ENCODE data around the gene CYP19A1. TPM values are rescaled to one million over a fixed set of nuclear protein-coding genes. Genes with fewer than 3 reads are reported as not detected.

CYP19A1 gene
- total RNA-seq, 2 experiments from 2014 or later: not detected

DNA sequence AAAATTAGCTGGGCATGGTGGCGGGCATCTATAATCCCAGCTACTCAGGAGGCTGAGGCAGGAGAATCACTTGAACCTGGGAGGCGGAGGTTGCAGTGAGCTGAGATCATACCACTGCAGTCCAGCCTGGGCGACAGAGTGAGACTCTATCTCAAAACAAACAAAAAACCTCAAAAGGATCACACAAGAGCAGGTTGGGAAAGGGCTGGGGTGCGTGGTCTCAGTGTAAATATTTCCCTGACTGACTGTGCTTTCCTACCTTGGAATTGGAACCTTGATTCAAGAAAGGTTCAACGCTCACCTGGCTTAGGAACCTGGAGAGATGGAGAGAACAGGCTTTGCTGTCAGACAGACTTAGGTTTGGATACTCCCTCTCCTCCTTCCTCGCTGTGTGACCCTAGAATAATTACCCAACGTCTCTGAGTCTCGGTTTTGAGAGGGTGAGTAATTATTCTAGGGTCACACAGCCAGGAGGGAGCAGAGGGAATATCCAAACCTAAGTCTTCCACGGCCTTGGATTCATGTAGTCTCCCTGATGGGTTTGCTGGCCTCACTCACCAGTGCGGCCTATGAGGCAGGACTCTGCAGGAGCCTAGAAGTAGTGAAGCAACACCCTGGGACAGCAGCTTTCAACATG is 24.6 kb downstream of the CYP19A1 start:
- no peaks in the 10 kb centered on the region for H3K4me1 Mint-ChIP-seq
- H3K4me3 Mint-ChIP-seq: no peak overlapping the region
- CTCF ChIA-PET: no interaction called here
- H3K27me3 Mint-ChIP-seq: no peaks in the 10 kb centered on the region
- H3K9me3 Mint-ChIP-seq: no peaks in the 10 kb centered on the region
- H3K27ac Mint-ChIP-seq: no peak overlapping the region
- no peaks in the 10 kb centered on the region for H3K36me3 Mint-ChIP-seq (ENCODE audit: low read depth)
- no peak for DNase-seq
- POLR2A ChIA-PET: no interaction called here

- no peak overlapping the region for H3K4me3 Mint-ChIP-seq
- no peaks in the 10 kb centered on the region for H3K36me3 Mint-ChIP-seq (ENCODE audit: low read depth)
- ChIA-PET POLR2A (no interaction called here), CTCF (no interaction called here)
- no peaks in the 10 kb centered on the region for H3K4me1 Mint-ChIP-seq
- DNase-seq: no peak
- H3K27ac Mint-ChIP-seq: no peak overlapping the region
- no peaks in the 10 kb centered on the region for H3K27me3 Mint-ChIP-seq
- H3K9me3 Mint-ChIP-seq: no peaks in the 10 kb centered on the region
Observed at GRCh38 chr15:51313074-51313393, 25.4 kb downstream of the CYP19A1 start.

DNA sequence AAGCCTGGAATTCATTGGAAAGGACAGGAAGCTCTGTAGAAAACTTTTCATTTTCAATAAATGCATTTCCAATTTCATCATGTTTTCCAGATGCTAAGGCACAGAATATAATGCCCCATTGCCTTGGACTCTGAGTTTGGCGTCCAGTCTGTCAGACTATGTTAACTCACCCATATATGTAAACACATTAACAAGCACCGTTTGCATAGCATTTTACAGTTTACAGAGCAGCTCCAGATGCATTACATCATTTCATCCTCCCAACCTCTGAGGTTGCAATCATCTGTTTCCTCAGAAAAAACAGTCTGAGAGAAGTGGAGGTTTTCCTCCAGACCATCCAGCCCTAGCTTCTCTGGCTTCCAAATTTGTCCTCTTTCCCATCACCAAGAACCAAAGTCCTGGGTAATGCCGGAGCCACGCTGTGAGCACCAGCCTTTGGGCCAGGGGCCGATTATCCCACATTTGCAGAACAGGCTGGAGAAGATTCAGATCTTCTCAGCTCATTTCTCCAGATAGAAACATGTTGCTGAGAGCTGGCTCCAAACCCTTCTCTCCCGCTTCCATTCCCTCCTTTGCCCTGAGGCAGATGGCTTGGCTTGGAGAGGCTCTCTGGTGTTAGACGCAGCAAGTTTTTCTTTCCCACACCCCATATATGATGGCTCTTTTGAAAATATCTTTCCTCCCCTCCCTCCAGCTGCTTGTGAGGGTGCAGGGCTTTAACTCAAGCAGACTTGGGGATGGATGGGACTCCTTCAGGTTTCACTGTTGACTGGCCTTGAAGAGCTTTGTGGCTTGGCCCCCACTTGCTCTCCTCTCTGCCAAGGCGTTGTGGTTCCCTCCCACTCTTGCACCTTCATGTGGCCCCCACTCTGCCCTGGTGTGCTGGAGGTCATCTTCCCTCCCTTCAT is 26.0 kb downstream of the CYP19A1 start:
- ChIA-PET POLR2A (no interaction called here), CTCF (no interaction called here)
- Mint-ChIP-seq H3K9me3 (no peaks in the 10 kb centered on the region), H3K4me1 (no peaks in the 10 kb centered on the region), H3K36me3 (ENCODE audit: low read depth) (no peaks in the 10 kb centered on the region), H3K27me3 (no peaks in the 10 kb centered on the region), H3K4me3 (no peak overlapping the region), H3K27ac (no peak overlapping the region)
- DNase-seq: no peak

DNA sequence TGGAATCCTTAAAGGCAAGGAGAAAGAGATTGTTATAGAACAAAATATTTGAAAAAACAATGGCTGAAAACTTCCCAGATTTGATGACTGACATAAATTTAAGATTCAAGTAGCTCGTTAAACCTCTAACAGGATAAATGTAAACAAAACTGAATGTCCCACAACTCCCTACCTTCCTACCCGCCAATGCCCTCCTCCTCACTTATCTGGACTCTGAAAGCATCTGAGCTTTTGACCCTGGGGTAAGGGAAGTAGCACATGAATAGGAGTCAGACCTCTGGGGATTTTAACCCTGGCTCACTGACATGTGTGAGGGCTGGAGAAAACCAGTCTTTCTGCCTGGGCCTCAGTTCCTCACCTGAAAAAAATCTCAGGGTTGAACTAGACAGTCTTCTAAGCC is 26.9 kb downstream of the CYP19A1 start:
- Mint-ChIP-seq H3K36me3 (ENCODE audit: low read depth) (no peaks in the 10 kb centered on the region), H3K27me3 (peaks cover 5% of the 10 kb centered on the region), H3K4me1 (no peaks in the 10 kb centered on the region), H3K27ac (no peak overlapping the region), H3K9me3 (no peaks in the 10 kb centered on the region), H3K4me3 (no peak overlapping the region)
- CTCF ChIA-PET: interaction anchor here (0.6 kb wide), 1 partner anchor 241 kb away, joined by 3 read pairs; no protein-coding TSS in a partner anchor
- POLR2A ChIA-PET: no interaction called here
- DNase-seq: no peak

DNA sequence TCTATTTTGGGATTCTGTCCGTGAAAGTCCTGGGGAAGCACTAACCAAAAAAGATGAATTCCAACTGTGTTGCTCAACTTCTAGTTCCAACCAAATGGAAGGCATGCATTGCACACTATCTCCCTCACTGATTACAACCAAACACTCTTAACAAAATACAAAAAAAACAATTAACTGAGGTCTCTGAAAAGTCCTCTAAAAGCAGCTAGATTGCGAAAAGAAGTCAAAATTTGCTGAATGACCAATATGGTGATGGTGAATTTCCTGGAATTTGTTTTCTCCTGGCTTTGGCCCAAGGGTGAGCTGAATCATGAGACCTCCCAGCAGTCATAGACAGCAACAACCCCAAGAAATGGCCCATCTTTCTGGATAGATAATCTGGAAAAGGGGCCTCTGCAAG is 28.3 kb downstream of the CYP19A1 start:
- POLR2A ChIA-PET: interaction anchor here (1.0 kb wide), 1 partner anchor 43 kb away, joined by 3 read pairs; no protein-coding TSS in a partner anchor
- Mint-ChIP-seq H3K9me3 (no peaks in the 10 kb centered on the region), H3K4me3 (no peak overlapping the region), H3K36me3 (ENCODE audit: low read depth) (no peaks in the 10 kb centered on the region), H3K4me1 (no peaks in the 10 kb centered on the region), H3K27me3 (peaks cover 8% of the 10 kb centered on the region), H3K27ac (no peak overlapping the region)
- no peak for DNase-seq
- CTCF ChIA-PET: no interaction called here

- CTCF ChIA-PET: no interaction called here
- H3K4me1 Mint-ChIP-seq: no peaks in the 10 kb centered on the region
- H3K4me3 Mint-ChIP-seq: no peak overlapping the region
- H3K9me3 Mint-ChIP-seq: no peaks in the 10 kb centered on the region
- DNase-seq: no peak
- peaks cover 19% of the 10 kb centered on the region for H3K27me3 Mint-ChIP-seq
- POLR2A ChIA-PET: no interaction called here
- no peaks in the 10 kb centered on the region for H3K36me3 Mint-ChIP-seq (ENCODE audit: low read depth)
- H3K27ac Mint-ChIP-seq: no peak overlapping the region
Observed at GRCh38 chr15:51307811-51308210, 30.6 kb downstream of the CYP19A1 start.

DNA sequence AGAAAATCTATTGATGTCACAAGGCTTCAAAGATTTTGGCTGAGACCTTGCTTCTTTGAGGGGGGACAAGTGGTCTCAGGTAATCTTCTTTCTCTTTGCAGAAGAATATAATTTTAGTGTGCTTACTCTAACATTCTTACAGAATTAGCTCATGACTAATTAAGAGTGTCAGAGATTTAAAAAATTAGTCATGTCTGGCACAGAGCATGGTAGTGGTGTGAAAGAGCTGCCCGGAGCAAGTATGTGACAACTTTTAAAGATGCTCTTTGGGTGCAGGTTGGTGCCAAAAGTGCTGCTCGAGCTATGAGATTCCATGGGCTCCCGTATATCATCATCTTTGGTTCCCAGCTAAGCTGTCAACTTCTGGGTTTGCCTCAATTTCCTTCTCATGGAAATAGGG is 31.1 kb downstream of the CYP19A1 start:
- H3K27ac Mint-ChIP-seq: no peak overlapping the region
- no peaks in the 10 kb centered on the region for H3K9me3 Mint-ChIP-seq
- ChIA-PET POLR2A (no interaction called here), CTCF (no interaction called here)
- H3K4me1 Mint-ChIP-seq: no peaks in the 10 kb centered on the region
- H3K4me3 Mint-ChIP-seq: no peak overlapping the region
- peaks cover 23% of the 10 kb centered on the region for H3K27me3 Mint-ChIP-seq
- no peaks in the 10 kb centered on the region for H3K36me3 Mint-ChIP-seq (ENCODE audit: low read depth)
- DNase-seq: no peak

DNA sequence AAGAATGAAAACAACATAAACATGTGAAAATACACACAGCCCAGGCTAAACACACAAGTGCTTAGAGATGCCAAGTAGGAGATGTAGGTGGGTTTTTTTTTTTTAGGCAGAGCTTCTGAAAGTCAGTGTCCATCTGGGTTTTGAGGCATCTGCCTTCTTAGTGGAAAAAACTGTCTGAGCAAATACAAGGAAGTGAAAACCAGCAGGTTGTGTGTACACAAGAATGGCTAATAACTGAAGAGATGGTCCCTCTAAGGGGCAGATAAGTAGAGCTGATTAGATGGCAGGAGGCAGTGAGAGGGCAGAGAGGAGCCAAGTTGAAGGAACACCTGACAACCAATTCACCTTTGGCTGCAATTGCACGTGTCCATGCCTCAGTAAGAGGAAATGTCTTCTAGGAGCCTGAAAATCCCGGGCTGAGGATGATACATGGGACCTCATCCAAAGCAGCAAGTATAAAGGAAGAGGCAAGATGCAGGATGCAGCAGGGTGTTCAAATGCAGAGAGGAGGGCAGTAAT is 34.9 kb downstream of the CYP19A1 start:
- ChIA-PET CTCF (interaction anchor here (0.8 kb wide), 1 partner anchor 21 kb away, joined by 3 read pairs; no protein-coding TSS in a partner anchor), POLR2A (no interaction called here)
- no peaks in the 10 kb centered on the region for H3K4me1 Mint-ChIP-seq
- no peak for DNase-seq
- no peaks in the 10 kb centered on the region for H3K9me3 Mint-ChIP-seq
- peaks cover 30% of the 10 kb centered on the region for H3K27me3 Mint-ChIP-seq
- no peaks in the 10 kb centered on the region for H3K36me3 Mint-ChIP-seq (ENCODE audit: low read depth)
- no peak overlapping the region for H3K27ac Mint-ChIP-seq
- H3K4me3 Mint-ChIP-seq: no peak overlapping the region

DNA sequence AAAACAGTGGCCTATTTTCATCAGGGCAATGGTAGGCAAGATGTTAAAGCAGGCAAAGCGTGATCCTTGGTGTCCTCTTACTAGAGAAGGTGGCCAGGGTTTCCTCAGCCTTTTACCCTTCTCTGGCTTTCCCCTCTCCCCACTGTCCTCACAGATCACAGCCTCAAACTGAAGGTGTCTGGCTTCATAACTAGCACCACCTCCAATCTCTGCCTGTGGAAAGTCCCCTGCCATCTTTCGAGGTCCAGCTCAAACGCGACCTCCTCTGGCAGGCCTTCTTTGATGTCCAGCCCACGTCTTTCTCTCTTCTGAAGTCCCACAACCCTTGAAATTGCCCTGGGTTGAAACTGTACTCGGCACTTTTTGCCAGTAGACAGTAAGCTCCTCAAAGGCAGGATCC is 35.9 kb downstream of the CYP19A1 start:
- ChIA-PET POLR2A (no interaction called here), CTCF (no interaction called here)
- Mint-ChIP-seq H3K4me3 (no peak overlapping the region), H3K36me3 (ENCODE audit: low read depth) (no peaks in the 10 kb centered on the region), H3K9me3 (no peaks in the 10 kb centered on the region), H3K27me3 (peaks cover 30% of the 10 kb centered on the region), H3K4me1 (no peaks in the 10 kb centered on the region), H3K27ac (no peak overlapping the region)
- DNase-seq: no peak

DNA sequence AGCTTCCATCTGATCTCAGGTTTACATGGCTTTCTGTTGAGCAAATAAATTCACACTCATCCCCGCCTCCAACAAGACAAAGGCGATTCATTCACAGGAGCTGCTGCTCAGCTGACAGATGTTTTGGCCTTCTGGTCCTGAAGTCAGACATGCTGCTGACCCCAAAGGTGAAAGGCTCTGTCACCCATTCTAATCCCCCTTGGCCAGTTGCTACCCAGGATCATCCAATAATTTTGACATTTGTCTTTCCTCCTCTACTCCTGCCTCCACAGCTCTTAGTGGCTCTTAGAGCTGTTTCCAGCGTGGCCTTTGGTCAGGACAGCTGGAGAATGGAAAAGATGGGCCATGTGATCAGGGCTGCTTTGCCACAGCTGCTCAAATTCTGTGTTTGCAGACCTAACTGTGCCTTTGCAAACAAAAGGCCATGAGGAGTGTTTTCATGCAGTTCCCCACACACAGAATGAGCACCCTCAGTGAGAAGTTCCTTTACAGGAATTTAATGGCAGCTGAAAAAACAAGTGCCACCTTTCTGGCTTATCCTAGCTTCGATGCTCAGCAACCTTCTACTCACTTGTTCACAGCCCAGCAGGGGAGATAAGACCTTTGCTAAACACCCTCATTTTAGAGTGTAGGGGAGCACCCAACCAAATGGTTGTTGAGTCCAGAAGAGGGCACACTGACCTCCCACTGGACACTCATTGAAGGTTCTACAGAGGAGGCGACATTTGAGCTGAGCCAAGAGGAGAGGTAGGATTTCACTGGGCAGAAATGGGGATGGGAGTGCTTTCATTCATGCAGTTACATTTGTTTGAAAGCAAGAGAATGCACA is 39.0 kb downstream of the CYP19A1 start:
- ChIA-PET CTCF (interaction anchor here (1.6 kb wide), 1 partner anchor 136 kb away, joined by 4 read pairs; no protein-coding TSS in a partner anchor), POLR2A (no interaction called here)
- Mint-ChIP-seq H3K27me3 (peaks cover 21% of the 10 kb centered on the region), H3K27ac (no peak overlapping the region), H3K9me3 (no peaks in the 10 kb centered on the region), H3K4me1 (no peaks in the 10 kb centered on the region), H3K4me3 (no peak overlapping the region), H3K36me3 (ENCODE audit: low read depth) (no peaks in the 10 kb centered on the region)
- no peak for DNase-seq

DNA sequence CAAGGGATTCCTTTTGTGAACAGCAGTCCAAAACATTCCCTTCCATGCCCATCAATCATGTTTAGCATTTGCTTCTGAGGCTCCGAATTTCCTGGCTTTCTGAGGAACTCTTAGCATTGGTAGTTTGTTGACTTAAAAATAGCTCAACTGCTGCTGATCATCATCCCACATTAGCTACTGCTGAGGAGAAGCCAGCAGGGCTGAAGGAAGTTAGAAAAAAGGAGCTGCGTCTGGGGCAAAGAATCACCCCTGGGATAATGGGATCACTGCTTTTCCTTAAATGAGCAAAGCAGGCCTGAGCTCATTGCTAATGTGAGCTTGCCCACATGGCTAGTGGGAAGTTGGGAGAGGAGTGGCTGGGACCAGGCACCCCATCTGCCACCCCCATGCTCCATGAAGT is 39.8 kb downstream of the CYP19A1 start:
- Mint-ChIP-seq H3K36me3 (ENCODE audit: low read depth) (no peaks in the 10 kb centered on the region), H3K27ac (no peak overlapping the region), H3K27me3 (peaks cover 19% of the 10 kb centered on the region)

GRCh38 chr15:51290720-51291119 is 47.7 kb downstream of the CYP19A1 start:
- CTCF ChIA-PET: no interaction called here
- H3K27me3 Mint-ChIP-seq: peaks cover 4% of the 10 kb centered on the region

More for the DNA sequence above, 39.8 kb downstream of the CYP19A1 start:
- CTCF ChIA-PET: interaction anchor here (1.6 kb wide), 1 partner anchor 136 kb away, joined by 4 read pairs; no protein-coding TSS in a partner anchor
- no peaks in the 10 kb centered on the region for H3K9me3 Mint-ChIP-seq
- no peak overlapping the region for H3K4me3 Mint-ChIP-seq
- H3K4me1 Mint-ChIP-seq: no peaks in the 10 kb centered on the region
- POLR2A ChIA-PET: no interaction called here
- no peak for DNase-seq

DNA sequence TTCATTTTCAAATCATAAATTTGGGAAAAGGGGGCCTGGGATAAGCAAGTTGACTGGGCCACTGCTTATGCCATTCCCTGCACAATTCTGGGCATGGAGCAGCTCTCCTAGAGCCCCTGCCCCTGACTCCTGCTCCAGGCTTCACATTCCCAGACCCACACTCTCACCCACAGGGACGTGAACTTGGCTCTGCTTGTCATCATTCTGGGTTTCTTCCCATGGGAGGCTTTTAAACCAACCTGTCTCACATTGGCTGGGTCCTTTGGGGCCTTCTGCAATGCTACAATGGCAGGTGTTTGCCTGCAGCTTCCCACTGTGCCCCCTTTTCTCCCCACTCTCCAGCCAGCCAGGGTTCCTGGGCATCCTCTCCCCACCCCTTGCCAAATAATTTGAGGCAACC is 49.1 kb downstream of the CYP19A1 start:
- CTCF ChIA-PET: interaction anchor here (1.1 kb wide), 1 partner anchor 126 kb away, joined by 3 read pairs; no protein-coding TSS in a partner anchor
- no peaks in the 10 kb centered on the region for H3K4me1 Mint-ChIP-seq
- POLR2A ChIA-PET: no interaction called here
- H3K36me3 Mint-ChIP-seq (ENCODE audit: low read depth): no peaks in the 10 kb centered on the region
- peaks cover 8% of the 10 kb centered on the region for H3K27me3 Mint-ChIP-seq
- H3K9me3 Mint-ChIP-seq: no peaks in the 10 kb centered on the region
- no peak for DNase-seq
- H3K27ac Mint-ChIP-seq: no peak overlapping the region
- H3K4me3 Mint-ChIP-seq: no peak overlapping the region

More at GRCh38 chr15:51290720-51291119, 47.7 kb downstream of the CYP19A1 start:
- H3K27ac Mint-ChIP-seq: no peak overlapping the region
- no peaks in the 10 kb centered on the region for H3K9me3 Mint-ChIP-seq
- no peaks in the 10 kb centered on the region for H3K4me1 Mint-ChIP-seq
- H3K36me3 Mint-ChIP-seq (ENCODE audit: low read depth): no peaks in the 10 kb centered on the region
- H3K4me3 Mint-ChIP-seq: no peak overlapping the region
- no peak for DNase-seq
- POLR2A ChIA-PET: no interaction called here

Measured in activated CD4-positive, alpha-beta memory T cell treated with anti-CD3 and anti-CD28 coated beads, Interleukin-2, amount 10 ng/mL, durations not matched to agents 7 days and 5 days (primary cell).